ENCODE data around the gene DDIT4L. TPM values are rescaled to one million over a fixed set of nuclear protein-coding genes. Genes with fewer than 3 reads are reported as not detected.

DDIT4L gene
- total and polyA plus RNA-seq, 2 of the 8 experiments (the other 6 are each of a cell fraction or from before 2014, with no cell fraction given): 3.5 to 6.0 TPM

GRCh38 chr4:100147198-100147597 lies 43.1 kb downstream of the DDIT4L start:
- Histone ChIP-seq H2BK120ac (replicated peaks; ENCODE audit: low read depth, low read length) (no peak overlapping the region), H3K18ac (ENCODE audit: extremely low read depth, low read length) (no peak overlapping the region), H3K79me1 (ENCODE audit: low read depth, low read length) (no peaks in the 10 kb centered on the region), H3K56ac (replicated peaks; ENCODE audit: insufficient read length, low read depth, low read length) (no peak overlapping the region), H3K23me2 (ENCODE audit: low read depth, low read length) (no peaks in the 10 kb centered on the region), H2BK5ac (ENCODE audit: low read depth, low read length) (no peak overlapping the region), H3K79me2 (ENCODE audit: control insufficient read depth in 1 of 2, insufficient read depth in 2 of 2, low read length in 2 of 2) (no peaks in the 10 kb centered on the region), H2BK12ac (ENCODE audit: low read depth, low read length) (no peak overlapping the region), H3K9ac (replicated peaks in 1 of 4; ENCODE audit: extremely low read depth in 1 of 4, low read depth in 3 of 4, low read length in 3 of 4) (no peak overlapping the region), H4K5ac (ENCODE audit: insufficient read length, low read depth, low read length) (no peak overlapping the region), H4K91ac (replicated peaks; ENCODE audit: insufficient read length, low read length) (no peak overlapping the region), H3K27me3 (replicated peaks in 1 of 4; ENCODE audit: control insufficient read depth in 3 of 4, extremely low read depth in 1 of 4, insufficient read depth in 3 of 4, low read length in 3 of 4) (no peaks in the 10 kb centered on the region), H4K8ac (ENCODE audit: extremely low read depth, insufficient read depth, low read length) (no peak overlapping the region), H3K4me3 (ENCODE audit: extremely low read depth in 1 of 4, insufficient read depth in 2 of 4, low read depth in 3 of 4, low read length in 4 of 4) (no peak overlapping the region), H3K4ac (replicated peaks; ENCODE audit: insufficient read length, low read depth, low read length) (no peak overlapping the region), H3K4me1 (replicated peaks in 1 of 4; ENCODE audit: control insufficient read depth in 3 of 4, insufficient read depth in 4 of 4, low read length in 3 of 4) (no peaks in the 10 kb centered on the region), H3K27ac (ENCODE audit: low read depth, low read length) (no peak overlapping the region), H3K9me3 (ENCODE audit: insufficient read depth in 2 of 2, low read depth in 1 of 2, low read length in 1 of 2) (no peaks in the 10 kb centered on the region), H2AK5ac (ENCODE audit: low read depth, low read length) (no peak overlapping the region), H3K4me2 (ENCODE audit: insufficient read depth in 1 of 2, low read depth in 2 of 2, low read length in 2 of 2) (no peak overlapping the region), H3K36me3 (ENCODE audit: control insufficient read depth in 2 of 4, insufficient read depth in 4 of 4, low read length in 3 of 4) (no peaks in the 10 kb centered on the region), H4K20me1 (replicated peaks in 1 of 2; ENCODE audit: control insufficient read depth in 1 of 2, insufficient read depth in 2 of 2, low read length in 2 of 2) (no peaks in the 10 kb centered on the region), H3K23ac (ENCODE audit: insufficient read length) (no peak overlapping the region), H2AFZ (ENCODE audit: low read length) (no peak overlapping the region), H3K14ac (ENCODE audit: insufficient read length) (no peak overlapping the region), H2BK20ac (ENCODE audit: low read length) (no peak overlapping the region), H2BK15ac (ENCODE audit: low read length) (no peak overlapping the region)
- ChIA-PET POLR2A (ENCODE audit: partially characterized antibody) (no interaction called here), CTCF (ENCODE audit: partially characterized antibody) (no interaction called here)
- TF ChIP-seq POLR2A (IDR thresholded peaks at IDR 0.05; ENCODE audit: control extremely low read depth in 1 of 2, low read depth in 2 of 2, low read length in 2 of 2) (no peak), KDM5A (IDR thresholded peaks at IDR 0.05; ENCODE audit: low read length) (no peak), RXRA (IDR thresholded peaks at IDR 0.05; ENCODE audit: insufficient read depth, low read depth, low read length) (no peak), POLR2AphosphoS5 (IDR thresholded peaks at IDR 0.05; ENCODE audit: low read depth, low read length) (no peak), YY1 (IDR thresholded peaks at IDR 0.05; ENCODE audit: low read depth, low read length) (no peak)
- FAIRE-seq (no peak), DNase-seq (ENCODE audit: low read depth in 1 of 2, low spot score in 2 of 2) (no peak)
- WGBS, 2 experiments (ENCODE audit: extremely low coverage in 1 of 2, insufficient coverage in 1 of 2, insufficient read length in 1 of 2, insufficient replicate concordance in 2 of 2, low coverage in 1 of 2, low lambda C conversion rate in 2 of 2, missing lambda C conversion rate in 1 of 2): 100% methylated on average over 1 of the region's 1 CpG; no CpG with 5 or more reads in 1 of the 2 experiments
